GM12878 (cell line): ENCODE results near the gene CNTN4.

Source experiments
- IKZF1 ChIP-seq: fragments of 450-650 bp; conservative IDR thresholded peaks from 2 replicates; pipeline ENCODE4 v1.6.1; 2017; ENCODE audit warnings: antibody characterized with exemption, mild to moderate bottlenecking
- POLR2A ChIP-seq: IDR thresholded peaks from 2 replicates; pipeline ENCODE4 v1.6.1; 2011; ENCODE audit warnings: low read depth, mild to moderate bottlenecking, low read length
- RAD21 ChIP-seq: IDR thresholded peaks from 2 replicates; pipeline ENCODE4 v1.6.1; 2011; ENCODE audit warnings: mild to moderate bottlenecking, low read depth, low read length, moderate library complexity; ENCODE audit not compliant: insufficient read depth
- SMC3 ChIP-seq: IDR thresholded peaks from 2 replicates; pipeline ENCODE4 v1.6.1; 2011; ENCODE audit warnings: low read length, improper control_type of control experiment, borderline replicate concordance
- SP1 ChIP-seq: IDR thresholded peaks from one replicate; pipeline ENCODE4 v1.6.1; 2011; ENCODE audit warnings: low read depth, low read length
- SUZ12 ChIP-seq: fragments of 200-600 bp; sonication (generic); IDR thresholded peaks from one replicate; pipeline ENCODE4 v1.6.1; 2018; ENCODE audit warnings: antibody characterized with exemption, mild to moderate bottlenecking; ENCODE audit not compliant: unreplicated experiment
- TF ChIP-seq, protein P1 (sequence below), 3 experiments: IDR thresholded peaks in 2 of 3; conservative IDR thresholded peaks in 1 of 3; 2 replicates each; pipeline ENCODE4 v1.5.1; 2011; ENCODE audit warnings: low read depth in 3 of 3, low read length in 3 of 3, mild to moderate bottlenecking in 3 of 3, control low read depth in 2 of 3, moderate library complexity in 2 of 3, inconsistent platforms in 1 of 3, mixed read lengths in 1 of 3; ENCODE audit not compliant: control insufficient read depth in 2 of 3, insufficient read depth in 1 of 3; ENCODE audit errors: extremely low read depth in 1 of 3

DNA sequence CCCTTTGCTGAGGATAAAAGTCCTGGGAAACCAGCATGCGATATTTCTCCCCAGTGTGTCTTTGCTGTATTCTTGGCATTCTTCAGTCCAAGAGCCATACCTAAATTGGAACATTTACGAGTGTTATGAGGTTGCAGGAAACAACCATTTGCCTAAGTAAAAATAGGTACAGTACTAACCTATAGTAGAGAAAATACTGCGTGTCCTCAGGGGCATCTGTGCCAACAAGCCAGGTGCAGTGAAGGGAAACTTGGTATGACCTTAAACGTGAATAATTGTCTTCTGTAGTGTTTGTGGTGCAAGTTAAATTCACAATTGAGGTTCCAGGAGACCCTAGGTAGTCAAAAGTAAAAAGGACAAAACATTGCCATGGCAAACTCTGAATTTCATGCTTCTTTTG is 999.3 kb downstream of the CNTN4 start:
- TF ChIP-seq SUZ12 (no peak), RAD21 (no peak), SP1 (no peak), IKZF1 (no peak), SMC3 (no peak), POLR2A (no peak)
- TF ChIP-seq, protein P1, sequence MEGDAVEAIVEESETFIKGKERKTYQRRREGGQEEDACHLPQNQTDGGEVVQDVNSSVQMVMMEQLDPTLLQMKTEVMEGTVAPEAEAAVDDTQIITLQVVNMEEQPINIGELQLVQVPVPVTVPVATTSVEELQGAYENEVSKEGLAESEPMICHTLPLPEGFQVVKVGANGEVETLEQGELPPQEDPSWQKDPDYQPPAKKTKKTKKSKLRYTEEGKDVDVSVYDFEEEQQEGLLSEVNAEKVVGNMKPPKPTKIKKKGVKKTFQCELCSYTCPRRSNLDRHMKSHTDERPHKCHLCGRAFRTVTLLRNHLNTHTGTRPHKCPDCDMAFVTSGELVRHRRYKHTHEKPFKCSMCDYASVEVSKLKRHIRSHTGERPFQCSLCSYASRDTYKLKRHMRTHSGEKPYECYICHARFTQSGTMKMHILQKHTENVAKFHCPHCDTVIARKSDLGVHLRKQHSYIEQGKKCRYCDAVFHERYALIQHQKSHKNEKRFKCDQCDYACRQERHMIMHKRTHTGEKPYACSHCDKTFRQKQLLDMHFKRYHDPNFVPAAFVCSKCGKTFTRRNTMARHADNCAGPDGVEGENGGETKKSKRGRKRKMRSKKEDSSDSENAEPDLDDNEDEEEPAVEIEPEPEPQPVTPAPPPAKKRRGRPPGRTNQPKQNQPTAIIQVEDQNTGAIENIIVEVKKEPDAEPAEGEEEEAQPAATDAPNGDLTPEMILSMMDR (IDR thresholded peaks at IDR 0.05 in 2 of 3, conservative IDR thresholded peaks at IDR 0.05 in 1 of 3; ENCODE audit: control insufficient read depth in 2 of 3, extremely low read depth in 1 of 3, insufficient read depth in 1 of 3, low read depth in 3 of 3, low read length in 3 of 3), result no peak
